CD4-positive, alpha-beta T cell treated with Interleukin-4 for 1 hour (primary cell): Measurements from ENCODE around the gene ARL5A.
"Not testable (repeated sequence)": the region's sequence is repeated elsewhere in the genome, so short reads cannot be mapped to it uniquely, and the experiment has no call there.

Source experiments
- DNase-seq, 2 donors: peaks; one replicate each; pipeline ENCODE4 v3.0.0-alpha.2; 2020 to 2022

Gene ARL5A, protein sequence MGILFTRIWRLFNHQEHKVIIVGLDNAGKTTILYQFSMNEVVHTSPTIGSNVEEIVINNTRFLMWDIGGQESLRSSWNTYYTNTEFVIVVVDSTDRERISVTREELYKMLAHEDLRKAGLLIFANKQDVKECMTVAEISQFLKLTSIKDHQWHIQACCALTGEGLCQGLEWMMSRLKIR

DNA sequence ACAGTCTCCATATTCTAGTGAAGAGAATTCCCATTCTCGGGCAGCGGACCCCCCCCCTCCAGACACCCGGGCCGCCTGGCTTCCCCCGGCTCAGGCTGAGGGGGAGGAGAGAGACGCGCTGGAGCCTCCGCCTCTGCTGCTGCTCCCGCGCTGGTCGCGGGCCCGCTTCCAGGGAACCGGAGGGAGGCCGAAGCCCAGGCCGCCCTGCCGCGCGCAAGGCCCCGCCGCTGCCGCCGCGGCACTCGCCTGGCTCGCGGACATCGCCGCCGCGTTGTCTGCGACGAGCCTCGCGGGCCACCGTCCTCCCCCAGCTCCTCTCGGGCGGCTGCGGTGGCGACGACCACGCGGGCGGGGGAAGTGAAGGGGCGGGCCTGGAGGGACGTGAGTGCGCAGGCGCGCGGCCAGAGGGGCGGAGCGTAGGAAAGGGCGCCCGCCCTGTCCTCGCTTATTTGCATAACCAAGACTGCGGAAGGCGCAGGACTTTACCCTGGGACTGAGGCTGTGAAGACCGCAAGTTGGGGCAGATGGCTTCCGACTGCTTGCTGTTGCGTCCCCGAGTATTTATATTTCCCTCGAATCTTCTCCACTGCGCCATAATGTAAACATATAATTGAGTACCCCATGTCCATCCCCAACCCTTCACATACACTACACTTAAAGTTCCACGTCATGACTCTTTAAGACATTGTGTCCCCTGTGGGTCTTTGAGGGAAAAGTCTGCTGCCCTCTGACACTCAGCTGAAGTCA lies at the start of gene ARL5A:
Gene ARL5A (minus strand): TSS at position 279 of the 747 bp plus-strand sequence. CDS start 245 bp downstream, at position 34.
- DNase-seq: peak; percentile 96

DNA sequence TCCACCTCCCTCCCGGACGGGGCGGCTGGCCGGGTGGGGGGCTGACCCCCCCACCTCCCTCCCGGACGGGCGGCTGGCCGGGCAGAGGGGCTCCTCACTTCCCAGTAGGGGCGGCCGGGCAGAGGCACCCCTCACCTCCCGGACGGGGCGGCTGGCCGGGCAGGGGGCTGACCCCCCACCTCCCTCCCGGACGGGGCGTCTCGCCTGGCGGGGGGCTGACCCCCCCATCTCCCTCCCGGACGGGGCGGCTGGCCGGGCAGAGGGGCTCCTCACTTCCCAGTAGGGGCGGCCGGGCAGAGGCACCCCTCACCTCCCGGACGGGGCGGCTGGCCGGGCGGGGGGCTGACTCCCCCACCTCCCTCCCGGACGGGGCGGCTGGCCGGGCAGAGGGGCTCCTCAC lies 47.4 kb upstream of the ARL5A start:
- DNase-seq: not testable (repeated sequence)

DNA sequence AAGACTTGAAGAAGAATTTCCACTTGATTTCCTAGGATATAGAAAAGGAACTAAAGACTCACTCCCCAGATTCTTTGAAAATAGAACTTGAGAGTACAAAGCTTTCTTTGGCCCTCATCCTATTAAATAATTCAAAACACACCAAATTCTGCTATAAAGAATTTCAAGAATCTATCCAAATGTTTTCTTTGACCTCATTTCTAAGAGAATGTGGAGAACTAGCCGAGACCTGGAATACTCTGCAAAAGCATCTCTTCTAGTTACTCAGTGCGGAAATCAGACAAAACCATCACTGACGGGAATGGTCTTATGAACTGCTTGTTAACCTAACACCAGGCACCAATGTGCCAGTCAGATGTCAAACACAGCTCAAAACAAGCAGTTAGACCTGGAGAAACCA lies 44.2 kb upstream of the ARL5A start:
- no peak for DNase-seq

DNA sequence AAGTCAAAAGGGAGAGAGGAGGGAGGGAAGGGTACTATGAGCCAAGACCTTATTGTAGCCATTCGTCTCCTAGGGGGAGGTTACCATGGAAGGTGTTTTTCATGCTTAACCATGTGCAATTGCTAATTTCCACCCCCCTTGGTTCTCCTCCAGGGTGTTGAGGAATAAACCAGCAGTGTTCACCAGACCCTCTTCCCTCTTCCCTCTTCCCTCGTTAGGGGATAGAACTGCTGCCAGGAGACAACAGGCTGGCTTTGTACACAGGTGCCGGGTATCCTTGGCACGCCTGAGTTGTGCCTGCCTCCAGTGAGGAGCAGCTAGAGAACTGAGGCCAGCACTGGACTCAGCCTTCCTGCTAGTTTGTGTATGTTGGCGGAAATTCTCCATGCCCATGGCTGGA lies 41.1 kb upstream of the ARL5A start:
- no peak for DNase-seq

DNA sequence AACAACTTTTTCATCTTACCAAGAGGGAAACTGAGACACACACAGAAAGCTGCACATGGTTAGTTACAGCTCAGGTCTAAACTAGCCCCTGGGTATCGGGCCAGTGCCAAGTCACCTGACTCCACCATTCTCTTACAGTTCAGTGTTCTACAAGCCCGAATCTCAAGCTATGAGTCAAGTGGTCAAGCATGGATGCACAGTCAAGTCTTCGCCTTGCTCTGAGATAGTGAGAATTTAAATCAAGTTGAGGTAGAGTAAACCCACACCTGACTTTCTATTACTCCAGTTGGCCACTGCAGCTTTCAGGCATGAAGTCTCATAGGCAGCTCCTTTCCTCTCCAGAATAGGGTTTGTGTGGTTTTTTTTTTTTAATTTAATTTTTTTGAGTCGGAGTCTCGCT lies 34.5 kb upstream of the ARL5A start:
- DNase-seq: no peak

DNA sequence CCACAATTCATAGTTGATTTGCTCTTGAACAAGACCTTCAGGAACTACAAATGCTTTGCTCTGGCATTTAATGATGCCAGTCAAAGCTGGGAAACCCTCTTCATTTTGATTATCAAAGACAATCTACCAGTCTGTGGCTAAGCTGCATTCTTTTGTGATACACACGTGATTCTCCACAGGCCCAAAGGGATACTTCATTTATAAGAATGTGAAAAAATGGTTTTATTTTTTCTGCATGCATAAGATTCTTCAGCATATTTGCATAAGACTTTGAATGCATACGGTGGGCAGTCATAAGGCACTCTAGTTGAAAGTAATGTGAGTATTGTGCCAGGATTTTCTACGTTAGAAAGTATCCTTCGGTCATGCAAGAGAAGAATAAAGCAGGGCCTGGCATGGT lies 33.0 kb upstream of the ARL5A start:
- no peak for DNase-seq

DNA sequence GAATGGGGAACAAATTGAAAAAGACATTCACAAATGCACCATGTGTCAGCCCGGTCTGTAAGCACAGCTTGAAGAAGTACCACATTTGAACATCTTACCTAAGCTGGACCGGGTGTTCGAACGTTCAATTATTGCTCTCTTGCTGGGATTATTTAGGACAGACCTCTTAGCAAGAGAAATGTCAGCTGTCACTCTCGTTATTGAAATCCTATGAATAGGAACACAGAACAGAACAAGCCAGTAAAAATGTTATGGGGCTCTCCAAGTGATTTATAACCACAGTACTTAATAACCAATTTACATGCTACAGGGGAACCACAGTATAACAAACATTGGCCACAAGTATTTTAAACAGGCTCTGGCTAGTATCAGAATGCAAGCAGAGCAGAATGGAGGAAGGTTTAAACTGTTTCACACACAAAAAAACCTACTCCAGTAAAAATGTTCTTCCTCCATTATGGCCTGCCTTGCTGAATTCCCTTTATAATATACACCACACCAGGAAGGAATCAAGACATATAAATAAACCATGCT lies 32.5 kb upstream of the ARL5A start:
- no peak for DNase-seq

DNA sequence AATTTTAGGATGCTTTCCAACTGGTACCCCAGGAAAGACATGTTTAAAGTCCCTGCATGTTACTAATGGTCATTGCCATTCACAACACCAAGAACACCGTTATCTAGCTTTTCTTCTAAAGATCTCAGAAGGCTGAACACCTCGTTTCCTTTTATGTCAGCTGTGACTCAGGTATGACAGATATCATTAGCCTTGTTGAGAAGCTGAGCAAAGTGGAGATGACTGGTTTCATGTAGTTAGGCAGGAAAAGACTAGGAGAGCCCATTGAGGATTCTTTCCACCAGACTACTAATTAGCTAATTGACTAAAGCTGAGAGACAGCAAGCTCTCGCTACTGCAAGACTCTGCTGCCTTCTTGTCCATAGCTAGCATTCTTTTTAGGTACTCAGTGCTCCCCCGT lies 32.0 kb upstream of the ARL5A start:
- no peak for DNase-seq

DNA sequence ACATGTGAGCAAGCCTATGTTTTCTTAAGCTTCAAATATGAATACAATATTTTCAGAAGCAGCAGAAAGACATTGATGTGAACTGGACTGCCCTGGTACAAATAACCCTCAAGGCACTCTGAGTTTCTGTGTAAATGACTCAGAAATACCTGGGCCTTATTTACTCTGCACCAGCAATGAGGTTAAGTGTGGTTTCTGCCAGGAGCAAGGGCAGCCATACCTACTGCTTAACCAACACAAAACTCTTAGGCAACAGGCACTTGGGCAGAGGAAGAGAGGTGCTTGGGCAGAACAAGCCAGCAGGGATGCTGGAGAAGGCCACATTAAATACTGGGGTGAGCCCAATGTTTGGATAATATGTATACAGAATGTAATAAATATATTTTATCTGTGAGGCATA lies 29.4 kb upstream of the ARL5A start:
- DNase-seq: no peak

DNA sequence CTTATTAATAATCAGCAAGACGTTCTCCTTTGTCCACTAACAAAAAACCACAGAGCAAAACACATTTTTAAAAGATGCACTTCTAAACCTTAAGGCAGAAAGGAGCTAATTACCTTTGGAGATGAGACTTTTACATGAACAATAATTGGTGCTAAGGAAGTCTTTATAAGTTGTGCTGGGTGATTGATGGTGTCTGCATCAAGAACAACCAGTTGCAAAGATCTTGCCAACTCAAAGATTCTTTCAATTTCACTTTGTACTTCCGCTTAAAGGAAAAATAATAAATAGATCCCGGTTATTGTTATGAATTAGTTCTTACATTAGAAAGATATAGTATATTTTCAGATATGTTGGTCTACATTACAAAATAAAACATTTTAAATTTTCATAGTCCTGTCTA lies 26.9 kb upstream of the ARL5A start:
- no peak for DNase-seq

DNA sequence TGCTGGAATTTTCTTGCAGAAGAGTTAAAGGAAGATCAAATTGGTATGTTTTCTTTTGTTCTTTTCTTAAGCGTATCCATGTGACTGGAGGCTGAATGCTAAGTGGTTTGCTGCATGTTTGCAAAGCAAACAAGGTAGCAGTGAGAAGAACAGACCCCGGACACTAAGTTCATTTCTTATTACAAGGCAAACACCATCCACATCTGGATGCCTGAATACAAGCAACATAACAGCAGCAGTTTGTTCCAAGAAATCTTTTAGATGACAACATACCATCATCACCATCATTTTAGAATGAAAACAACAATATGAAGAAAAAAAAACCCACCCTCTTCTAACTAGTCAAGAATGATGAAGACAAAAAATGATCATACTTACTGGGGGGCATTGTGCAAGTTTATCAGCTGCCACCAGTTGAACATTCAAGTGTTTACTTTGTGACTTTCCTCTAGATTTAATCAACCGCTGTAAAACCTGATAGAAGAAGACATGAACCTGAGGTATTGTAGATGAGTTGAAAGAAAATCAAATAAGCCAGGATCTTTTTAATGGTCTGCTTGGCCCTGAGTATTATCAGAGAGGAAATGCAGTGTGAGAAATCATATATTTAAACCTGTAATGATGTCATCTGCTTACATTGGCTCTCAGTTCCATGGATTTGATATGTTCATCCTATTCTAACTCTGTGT lies 25.0 kb upstream of the ARL5A start:
- no peak for DNase-seq

DNA sequence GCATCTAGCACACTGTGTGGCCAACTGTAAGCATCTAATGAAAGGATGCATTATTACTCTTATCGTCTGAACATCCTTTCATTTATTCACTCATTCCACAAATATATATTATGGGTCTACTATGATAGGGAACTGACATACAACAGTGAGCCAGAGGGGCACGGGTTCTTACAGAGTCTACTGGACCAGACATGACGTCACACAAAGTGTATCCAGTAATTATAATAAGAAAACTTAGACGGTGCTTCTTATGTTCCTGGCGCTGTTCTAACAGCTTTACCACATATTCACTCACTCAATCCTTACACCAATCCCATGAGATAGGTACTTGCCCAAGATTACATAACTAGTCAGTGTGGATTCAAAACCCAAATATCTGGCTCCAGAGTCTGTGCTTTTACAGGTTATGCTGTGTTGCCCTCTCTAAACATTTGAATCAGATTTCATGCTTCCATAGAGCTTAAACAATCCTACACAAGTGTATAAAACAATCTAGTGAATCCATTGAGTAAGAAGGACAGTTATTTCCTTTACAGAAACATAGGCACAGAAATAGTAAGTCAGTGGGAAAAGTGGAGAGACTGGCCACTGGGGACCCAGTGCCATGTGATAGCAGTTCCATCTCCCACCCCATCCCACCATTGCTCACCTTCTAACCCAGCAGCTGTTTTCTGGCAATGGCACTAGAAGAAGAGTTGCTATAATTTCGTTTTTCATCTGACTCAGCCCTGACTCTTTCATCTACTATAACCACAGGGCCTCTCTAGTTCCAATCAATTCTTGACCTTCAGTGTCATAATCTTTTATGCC lies 24.2 kb upstream of the ARL5A start:
- no peak for DNase-seq

DNA sequence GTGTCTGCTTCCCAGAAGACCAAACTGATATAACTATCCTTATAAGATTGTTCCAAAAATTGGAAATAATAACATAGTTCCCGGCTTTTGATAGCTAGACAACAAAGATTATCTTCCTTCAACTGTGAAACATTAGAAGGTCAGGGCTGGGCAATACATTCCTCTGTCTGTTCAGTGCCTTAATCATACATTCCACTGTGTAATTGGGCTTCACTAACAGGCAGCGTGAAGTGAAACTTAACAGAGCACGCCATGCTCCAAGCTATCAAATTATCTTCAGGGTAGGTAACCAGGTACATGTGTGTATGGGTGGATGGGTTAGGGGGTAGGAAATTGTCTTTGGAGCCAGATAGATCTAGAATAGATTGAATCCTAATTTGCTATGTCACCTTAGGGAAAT lies 23.5 kb upstream of the ARL5A start:
- no peak for DNase-seq

DNA sequence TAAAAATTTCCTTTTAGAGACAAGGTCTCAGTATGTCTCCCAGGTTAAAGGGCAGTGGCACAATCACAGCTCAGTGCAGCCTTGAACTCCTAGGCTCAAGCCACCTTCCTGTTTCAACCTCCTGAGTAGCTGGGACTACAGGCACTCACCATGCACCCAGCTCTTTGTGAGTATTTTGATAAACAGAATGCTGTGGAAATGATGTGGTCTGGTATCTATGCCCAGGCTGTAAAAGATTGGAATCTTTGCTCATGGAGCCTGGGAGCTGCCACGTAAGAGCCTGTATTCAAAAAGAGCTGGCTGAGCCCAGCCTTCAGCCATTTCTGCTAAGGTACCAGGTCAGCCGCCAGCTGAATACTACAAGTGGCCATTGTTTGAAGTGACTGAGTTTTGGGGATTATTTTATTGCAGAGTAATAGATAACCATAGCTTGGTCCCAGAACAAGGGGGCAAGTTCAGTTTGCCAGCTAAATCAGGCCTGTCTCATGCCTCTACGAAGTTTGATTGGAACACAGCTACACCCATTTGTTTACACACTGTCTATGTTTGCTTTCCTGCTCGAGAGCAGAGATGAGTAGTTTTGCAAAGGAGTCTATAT lies 21.3 kb upstream of the ARL5A start:
- DNase-seq: no peak

DNA sequence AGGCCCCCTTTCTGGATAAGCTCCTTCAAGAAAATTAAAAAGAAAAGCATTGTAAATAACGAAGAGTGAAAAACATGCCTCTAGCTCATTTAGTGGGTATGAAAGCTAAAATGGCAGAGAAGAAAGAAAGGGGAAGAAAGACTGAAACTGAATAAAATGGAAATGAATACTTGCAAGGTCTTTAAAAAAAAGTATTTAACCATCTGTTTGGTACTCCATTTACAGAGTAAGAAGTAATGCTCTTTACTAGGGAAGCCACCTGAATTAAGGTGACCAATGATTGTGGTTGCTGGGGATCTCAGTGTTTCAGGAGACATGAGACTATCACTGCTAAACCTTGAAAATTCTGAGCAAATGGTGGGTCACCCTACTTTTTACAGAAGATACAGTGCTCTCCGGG lies 17.7 kb upstream of the ARL5A start:
- no peak for DNase-seq

DNA sequence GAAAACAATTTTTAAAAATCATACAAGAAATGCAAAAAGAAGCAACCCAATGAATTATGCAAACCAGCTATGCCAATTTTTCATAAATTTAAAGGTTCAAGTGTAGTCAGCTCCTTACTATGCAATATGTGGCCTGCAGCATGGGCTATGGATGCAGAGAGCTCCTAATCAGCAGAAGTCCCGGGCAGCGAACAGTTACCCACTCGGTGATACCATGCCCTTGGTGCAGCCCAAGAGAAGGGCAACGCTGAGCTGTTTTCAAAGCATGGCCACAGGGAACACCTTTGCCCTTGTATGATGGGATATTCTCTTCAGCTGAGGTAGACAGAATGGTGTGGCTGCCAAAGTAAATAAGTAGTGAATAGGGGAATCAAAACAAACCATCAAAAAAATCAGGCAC lies 17.3 kb upstream of the ARL5A start:
- no peak for DNase-seq

DNA sequence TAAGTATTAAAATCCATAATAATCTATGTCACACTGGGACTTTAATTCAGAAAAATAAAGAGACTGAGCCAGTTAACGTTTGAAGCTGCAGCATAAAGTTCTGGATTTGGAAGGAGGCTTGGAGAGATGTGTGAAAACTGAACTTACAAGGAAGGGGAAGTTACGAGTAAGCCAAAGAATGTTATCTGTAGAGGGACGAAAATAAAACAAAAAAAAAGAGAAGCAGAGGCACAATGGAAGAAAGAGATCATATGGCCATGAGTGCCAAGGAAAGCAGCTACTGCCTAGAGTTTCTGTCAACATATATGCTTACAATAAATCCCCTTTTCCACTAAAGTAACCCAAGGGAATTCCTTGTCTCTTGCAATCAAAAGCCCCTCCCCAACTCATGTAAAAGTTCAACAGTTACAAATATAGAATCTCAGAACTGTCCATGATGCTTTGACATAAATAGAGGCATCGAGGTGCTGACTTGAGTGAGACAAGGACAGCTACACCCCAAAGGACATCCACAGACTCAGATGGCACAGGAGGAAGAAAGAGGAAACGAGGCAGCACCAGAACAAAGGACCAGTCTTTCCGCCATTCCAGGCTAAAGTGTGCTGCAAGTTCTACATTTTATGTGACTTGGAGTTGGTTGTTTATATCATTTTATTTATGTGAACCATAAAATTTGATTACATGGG lies 16.1 kb upstream of the ARL5A start:
- DNase-seq: no peak

DNA sequence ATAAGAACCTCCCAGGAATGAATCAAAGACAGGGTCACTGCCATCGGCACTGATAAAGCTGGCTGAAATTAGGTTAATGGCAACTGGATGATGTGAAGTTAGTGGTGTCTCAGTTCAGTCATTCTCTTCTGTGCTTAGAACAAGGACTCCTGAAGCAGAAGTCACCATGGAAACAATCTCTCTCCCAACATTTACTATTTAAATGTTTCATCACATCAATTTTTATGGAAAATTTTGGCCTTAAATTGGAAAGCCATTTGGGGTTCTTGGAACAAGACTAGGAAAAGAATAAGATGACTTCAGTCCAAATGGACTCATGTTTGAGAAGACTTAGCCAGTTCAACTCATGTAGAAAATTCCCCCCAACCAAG lies 15.5 kb upstream of the ARL5A start:
- DNase-seq: no peak

DNA sequence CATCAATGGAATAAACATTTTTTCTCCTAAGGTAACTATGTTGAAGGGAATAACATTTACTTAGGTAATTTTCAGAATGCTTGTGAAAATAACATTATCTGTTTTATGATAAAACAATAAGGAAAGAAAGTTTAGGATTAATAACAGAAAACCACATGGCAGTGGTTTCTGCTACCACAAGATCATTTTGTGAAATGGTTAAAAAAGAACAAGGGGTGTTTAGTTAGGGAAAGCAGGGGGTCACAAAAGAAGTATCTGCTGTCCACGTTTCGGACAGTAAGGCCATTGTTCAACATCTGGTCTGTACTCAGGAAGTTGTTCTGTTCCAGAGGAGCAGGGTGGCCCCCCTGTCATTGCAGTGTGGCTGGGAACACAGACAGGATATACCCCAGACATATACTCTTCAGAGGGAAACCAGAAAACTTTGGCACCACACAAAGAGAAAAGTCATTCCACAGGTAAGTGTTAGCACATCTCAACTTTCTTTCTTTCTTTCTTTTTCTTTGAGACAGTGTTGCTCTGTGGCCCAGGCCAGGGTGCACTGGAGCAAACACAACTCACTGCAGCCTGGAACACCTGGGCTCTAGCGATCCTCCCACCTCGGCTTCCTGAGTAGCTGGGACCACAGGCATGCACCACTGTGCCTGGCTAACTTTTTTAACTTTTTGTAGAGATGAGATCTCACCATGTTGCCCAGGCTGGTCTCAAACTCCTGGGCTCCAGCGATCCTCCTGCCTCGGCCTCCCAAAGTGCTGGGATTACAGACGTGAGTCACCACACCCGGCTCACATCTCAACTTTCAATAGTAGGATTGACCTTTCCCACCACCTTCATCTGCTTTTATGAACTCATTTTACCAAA lies 14.8 kb upstream of the ARL5A start:
- no peak for DNase-seq

DNA sequence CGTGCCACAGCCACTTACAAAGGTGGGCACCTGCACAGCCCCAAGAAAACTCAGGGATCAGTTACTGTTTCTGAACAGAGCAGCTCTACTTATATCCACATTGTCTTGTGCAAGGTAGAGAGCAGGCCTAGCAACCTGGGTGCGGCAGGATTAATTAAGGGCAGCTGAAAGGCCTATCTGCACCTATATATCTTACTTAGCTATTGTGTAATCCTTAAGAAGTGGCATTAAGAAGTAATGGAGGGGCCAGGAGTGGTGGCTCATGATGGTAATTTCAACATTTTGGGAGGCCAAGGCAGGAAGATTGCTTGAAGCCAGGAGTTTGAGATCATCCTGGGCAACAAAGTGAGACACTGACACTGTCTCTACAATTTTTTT lies 12.8 kb upstream of the ARL5A start:
- DNase-seq: no peak
